HG02870 (cell line): ENCODE results near the gene DPP7.

Experiments used
- ATAC-seq: cut with Tn5 transposase; IDR thresholded peaks from one replicate; pipeline ENCODE4 v1.9.1; 2021; ENCODE audit warnings: mild to moderate bottlenecking, moderate library complexity; ENCODE audit not compliant: unreplicated experiment

DPP7 gene

GRCh38 chr9:137095664-137096517, 18.6 kb downstream of the DPP7 start:
- ATAC-seq = peak; percentile 69

GRCh38 chr9:137089232-137089947, 25.1 kb downstream of the DPP7 start:
- ATAC-seq = no peak

DNA sequence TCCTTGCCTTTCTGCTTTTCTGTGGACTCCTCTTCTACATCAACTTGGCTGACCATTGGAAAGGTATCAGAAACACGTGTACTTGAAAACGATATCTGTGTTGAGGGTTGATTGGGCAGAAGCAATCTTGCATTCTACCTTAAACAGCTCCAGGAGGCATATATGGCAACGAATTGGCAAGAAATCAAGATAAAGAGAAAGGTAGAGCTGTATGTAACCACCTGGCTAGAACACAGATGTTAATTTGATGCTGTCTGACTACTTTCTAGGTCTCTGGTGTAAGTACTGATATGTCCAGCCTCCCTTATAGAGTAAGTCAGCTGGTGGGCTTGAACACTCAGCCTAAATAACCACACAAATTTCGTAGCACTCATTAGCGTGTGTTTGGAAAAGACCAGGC, 26.4 kb downstream of the DPP7 start:
- no peak for ATAC-seq

DNA sequence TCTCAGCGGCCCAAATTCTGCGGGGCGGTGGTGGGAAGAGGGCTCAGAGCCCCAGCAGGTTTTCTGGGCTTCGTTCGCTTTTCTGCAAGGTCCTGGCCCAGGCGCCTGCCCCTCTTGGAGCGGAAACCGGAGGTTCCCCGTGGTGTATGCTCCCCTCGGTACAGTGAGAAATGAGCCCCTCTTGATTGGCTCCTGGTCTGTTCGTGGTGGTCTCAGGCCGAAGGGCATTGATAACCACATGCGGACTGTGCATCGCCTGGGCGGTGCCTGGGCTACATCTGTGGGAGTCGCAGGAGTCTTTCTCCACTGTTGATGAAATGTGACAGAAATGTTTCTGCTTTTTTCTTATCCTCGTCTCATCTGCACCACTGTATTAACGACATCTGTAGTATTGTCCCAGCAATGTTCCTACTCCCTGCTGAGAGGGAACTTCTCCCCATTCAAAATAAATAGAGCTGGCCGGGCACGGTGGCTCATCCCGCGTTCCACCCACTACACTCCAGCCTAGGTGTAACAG, 27.1 kb downstream of the DPP7 start:
- ATAC-seq = no peak

- peak; percentile 74 for ATAC-seq
These were observed 27.8 kb downstream of the DPP7 start, which contains the start of gene MAN1B1 for GRCh38 chr9:137086531-137087408. TSS of gene MAN1B1 (plus strand) at chr9:137086985. CDS start at chr9:137087000, 15 bp downstream.

DNA sequence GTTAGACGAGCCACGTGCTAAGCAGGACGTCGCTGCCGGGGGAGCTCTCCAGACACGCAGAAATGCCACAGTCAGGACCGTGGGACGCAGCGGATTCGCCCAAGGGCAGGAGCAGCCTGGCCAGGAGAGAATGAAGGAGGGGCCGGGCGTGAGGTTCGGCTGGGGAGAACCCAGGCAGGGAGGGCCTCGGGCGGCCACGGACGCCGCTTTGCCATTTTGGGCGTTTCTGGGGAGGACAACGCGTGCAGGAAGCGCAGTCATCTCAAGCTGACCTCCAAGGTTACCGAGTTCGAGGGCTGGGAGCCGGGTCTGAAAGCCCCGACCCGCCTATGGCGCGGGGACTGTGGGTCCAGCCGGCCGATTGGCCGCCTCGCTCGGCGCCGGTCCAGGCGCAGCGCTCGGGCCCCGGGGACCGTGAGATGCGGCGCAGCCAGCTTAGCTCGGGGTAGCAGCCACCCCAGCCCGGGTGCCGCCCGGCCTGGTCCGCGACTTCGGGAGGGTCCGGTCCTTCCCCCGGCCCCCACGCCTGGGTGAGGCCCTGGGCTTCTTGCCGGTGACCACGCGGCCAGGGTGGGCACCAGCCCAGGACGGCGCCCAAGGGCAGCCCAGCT, 28.5 kb downstream of the DPP7 start:
- no peak for ATAC-seq

- no peak for ATAC-seq
These were observed 30.0 kb downstream of the DPP7 start for GRCh38 chr9:137084526-137084925.

DNA sequence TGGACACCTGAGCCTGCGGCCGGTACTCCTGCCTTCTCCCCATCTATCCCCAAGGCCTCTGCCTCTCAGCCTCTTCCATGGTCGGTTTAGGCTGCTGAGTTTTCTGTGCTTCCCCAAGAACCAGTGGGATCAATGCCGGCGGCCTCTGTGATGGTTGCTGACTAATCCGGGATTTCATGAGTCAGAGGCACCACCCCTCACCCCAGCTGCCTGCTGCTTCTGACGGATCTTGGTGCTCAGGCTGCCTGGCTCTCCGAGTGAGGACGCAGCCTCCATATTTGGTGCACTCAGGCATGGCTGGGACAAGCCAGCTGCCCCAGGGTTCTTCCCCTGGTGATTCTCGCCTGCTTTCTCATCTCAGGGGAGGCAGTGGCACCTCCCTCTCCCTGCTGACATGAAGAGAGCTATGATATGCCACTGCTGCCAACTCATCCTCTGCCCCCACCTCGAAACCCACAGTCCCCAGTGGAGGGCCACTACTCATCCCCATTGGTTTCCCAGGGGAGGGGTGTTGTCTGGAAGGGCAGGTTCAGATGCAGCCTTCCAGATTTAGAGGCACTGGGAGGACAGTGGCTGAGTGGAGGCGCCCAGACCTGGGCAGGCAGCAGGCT, 31.0 kb downstream of the DPP7 start:
- ATAC-seq = no peak

DNA sequence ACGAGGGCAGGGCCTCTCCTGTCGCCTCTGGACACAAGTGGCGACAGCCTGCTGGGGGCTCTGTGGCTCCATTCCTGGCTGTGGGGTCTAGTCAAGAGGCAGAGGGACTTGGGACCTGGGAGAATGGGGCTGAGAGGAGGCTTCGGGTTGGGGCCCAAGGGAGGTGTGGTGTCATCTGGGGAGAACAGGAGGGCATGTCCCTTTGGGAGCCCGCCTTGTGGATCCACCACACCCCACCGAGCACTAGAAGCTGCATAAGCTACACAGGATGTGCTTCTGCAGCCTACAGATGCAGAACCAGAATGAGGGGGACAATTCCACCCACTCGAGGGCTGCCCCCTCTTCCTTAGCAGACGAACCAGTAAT, 31.6 kb downstream of the DPP7 start:
- no peak for ATAC-seq

GRCh38 chr9:137082222-137082924, 32.2 kb downstream of the DPP7 start:
- ATAC-seq = no peak

- ATAC-seq = no peak
These were observed 34.0 kb downstream of the DPP7 start for GRCh38 chr9:137080260-137081122.

DNA sequence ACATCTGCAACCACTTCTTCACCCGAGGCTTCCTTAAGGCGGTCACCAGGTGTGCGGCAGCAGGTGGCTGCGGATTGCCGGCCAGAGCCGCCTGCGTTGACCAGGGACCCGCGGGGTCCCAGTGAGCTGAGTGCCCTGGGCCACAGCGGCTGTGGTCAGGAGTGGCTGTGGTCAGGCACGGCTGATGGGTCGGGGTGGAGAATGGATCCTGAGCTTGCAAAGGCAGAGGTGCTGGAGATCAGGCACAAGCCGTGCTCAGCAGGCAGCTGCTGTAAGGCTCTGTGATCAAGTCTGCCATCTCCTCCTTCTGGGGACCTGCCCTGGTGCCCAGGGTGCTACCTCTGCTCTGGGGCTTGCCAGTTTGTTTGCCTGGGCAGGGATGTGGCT, 35.1 kb downstream of the DPP7 start:
- no peak for ATAC-seq

DNA sequence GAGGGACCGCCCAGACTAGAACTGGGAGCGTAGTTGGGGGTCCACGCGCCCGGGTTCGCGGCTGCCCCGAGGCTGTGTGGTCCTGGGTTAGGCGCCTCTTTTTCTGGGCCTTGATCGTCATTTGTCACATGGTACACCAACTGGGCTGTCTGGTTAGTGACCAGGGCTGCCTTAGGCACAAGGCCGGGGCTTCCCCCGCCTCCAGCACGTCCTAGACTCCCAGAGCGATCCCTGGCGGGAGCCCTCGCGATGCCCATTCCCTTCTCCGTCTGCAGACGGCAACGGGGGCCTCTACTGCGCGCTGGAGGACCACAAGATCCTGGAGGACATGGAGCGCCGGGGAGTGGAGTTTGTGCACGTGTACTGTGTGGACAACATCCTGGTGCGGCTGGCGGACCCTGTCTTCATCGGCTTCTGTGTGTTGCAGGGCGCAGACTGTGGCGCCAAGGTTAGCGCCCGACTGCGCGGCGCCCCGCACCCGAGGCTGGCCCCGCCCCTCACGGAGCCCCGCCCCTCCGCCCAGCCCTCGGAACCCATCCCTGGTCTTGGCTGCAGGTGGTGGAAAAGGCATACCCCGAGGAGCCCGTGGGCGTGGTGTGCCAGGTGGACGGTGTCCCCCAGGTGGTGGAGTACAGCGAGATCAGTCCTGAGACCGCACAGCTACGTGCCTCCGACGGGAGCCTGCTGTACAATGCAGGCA, 35.7 kb downstream of the DPP7 start:
- ATAC-seq = no peak

DNA sequence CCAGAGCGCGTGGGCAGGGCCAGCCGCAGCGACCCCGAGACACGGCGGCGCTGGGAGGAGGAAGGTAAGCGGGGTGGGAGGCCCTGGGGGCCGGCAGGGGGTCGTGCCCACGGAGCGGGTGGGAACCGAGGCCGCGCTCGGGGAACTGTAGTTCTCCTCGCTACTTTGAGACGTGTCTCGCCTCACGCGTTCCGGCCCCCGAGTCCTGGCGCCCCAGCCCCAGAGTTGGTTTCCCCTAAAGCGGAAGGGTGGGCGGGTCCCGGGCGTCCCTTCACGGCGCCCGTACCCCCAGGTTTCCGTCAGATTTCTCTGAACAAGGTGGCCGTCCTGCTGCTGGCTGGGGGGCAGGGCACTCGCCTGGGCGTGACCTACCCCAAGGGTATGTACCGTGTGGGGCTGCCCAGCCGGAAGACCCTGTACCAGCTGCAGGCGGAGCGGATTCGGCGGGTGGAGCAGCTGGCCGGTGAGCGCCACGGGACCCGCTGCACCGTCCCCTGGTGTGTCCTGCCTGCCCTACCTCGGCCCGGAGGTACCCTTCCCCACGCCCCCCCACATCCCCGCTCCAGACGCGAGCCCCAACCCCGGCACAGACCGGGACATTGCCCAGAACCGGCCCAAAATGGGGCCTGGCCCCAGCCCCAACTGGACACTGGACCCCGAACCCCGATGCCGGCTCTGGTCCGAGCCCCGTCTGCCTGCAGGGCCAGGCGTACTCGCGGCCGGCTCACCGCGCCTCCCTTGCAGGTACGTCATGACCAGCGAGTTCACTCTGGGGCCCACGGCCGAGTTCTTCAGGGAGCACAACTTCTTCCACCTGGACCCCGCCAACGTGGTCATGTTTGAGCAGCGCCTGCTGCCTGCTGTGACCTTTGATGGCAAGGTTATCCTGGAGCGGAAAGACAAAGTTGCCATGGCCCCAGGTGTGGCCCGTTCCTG, 36.5 kb downstream of the DPP7 start:
- ATAC-seq = no peak

- no peak for ATAC-seq
These were observed 37.4 kb downstream of the DPP7 start, which contains the start of gene UAP1L1 for GRCh38 chr9:137077010-137077747. TSS of gene UAP1L1 (plus strand) at chr9:137077517. CDS start at chr9:137077533, 16 bp downstream.

- ATAC-seq = no peak
These were observed 37.9 kb downstream of the DPP7 start for GRCh38 chr9:137076636-137077009.
